ENCODE results near the gene CTTNBP2. TPM values are rescaled to one million over a fixed set of nuclear protein-coding genes. Genes with fewer than 3 reads are reported as not detected.

The CTTNBP2 gene
- polyA plus RNA-seq, 2 of the 4 experiments (the other 2 are of a cell fraction), result 0.18 to 0.25 TPM

DNA sequence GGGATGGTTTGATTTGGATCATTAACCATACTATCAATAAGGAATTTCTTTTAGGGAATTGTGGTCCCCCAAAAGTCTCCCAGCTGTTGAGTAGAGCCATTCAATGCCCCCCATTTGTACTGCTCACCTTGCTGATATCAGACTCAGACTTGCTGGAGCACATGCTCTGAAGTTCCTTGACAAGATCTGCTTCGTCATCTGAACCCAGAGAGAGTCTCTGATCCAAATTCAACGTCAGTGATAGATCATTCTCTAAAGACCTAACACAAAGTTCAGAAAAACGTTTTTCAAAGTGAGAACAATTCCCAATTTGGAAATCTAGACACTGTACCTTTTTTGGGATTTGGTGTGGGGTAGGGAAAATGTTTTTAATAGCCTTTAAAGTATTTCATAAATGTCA lies 153.9 kb downstream of the CTTNBP2 start:
- H3K27ac ChIP-seq, result no peak overlapping the region
- 46% methylated on average over 3 of the region's 3 CpGs for WGBS (ENCODE audit: missing lambda C conversion rate)
- no peak for ATAC-seq
- no peak overlapping the region for H3K4me2 ChIP-seq
- TF ChIP-seq, protein P1, sequence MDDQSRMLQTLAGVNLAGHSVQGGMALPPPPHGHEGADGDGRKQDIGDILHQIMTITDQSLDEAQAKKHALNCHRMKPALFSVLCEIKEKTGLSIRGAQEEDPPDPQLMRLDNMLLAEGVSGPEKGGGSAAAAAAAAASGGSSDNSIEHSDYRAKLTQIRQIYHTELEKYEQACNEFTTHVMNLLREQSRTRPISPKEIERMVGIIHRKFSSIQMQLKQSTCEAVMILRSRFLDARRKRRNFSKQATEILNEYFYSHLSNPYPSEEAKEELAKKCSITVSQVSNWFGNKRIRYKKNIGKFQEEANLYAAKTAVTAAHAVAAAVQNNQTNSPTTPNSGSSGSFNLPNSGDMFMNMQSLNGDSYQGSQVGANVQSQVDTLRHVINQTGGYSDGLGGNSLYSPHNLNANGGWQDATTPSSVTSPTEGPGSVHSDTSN (IDR thresholded peaks at IDR 0.05), result no peak
- TF ChIP-seq CHD4 (IDR thresholded peaks at IDR 0.05; ENCODE audit: borderline replicate concordance) (no peak), RFX5 (IDR thresholded peaks at IDR 0.05) (no peak), RARB (CRISPR knock-in tag; IDR thresholded peaks at IDR 0.05) (no peak), POLR2A (IDR thresholded peaks at IDR 0.05; ENCODE audit: low read length) (no peak), CTCF (IDR thresholded peaks at IDR 0.05) (no peak), ATOH8 (CRISPR knock-in tag; IDR thresholded peaks at IDR 0.05; ENCODE audit: low read depth) (no peak), MAFK (IDR thresholded peaks at IDR 0.05; ENCODE audit: partially characterized antibody) (no peak), ZC3H11A (IDR thresholded peaks at IDR 0.05) (no peak), HEYL (CRISPR knock-in tag; IDR thresholded peaks at IDR 0.05) (no peak)
- TF ChIP-seq, protein P2, sequence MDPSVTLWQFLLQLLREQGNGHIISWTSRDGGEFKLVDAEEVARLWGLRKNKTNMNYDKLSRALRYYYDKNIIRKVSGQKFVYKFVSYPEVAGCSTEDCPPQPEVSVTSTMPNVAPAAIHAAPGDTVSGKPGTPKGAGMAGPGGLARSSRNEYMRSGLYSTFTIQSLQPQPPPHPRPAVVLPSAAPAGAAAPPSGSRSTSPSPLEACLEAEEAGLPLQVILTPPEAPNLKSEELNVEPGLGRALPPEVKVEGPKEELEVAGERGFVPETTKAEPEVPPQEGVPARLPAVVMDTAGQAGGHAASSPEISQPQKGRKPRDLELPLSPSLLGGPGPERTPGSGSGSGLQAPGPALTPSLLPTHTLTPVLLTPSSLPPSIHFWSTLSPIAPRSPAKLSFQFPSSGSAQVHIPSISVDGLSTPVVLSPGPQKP (IDR thresholded peaks at IDR 0.05; ENCODE audit: low read depth, low read length), result no peak
- ChIA-PET POLR2A (no interaction called here), CTCF (interaction anchor here (0.7 to 5.9 kb wide), 4 partner anchors 228 to 319 kb away, joined by 3 to 45 read pairs (median 10); no protein-coding TSS in a partner anchor)
- H3K4me3 ChIP-seq, result no peak overlapping the region
- no peak for DNase-seq (ENCODE audit: low read depth in 1 of 2, low spot score in 1 of 2)
- H3K9me3 ChIP-seq, result no peaks in the 10 kb centered on the region
- no peak for FAIRE-seq
- H3K4me1 ChIP-seq, result peaks cover 19% of the 10 kb centered on the region

GRCh38 chr7:117718116-117718835 lies 155.0 kb downstream of the CTTNBP2 start:
- H3K4me3 ChIP-seq, result no peak overlapping the region
- WGBS (ENCODE audit: missing lambda C conversion rate), result 65% methylated on average over 6 of the region's 6 CpGs
- no peak for TF ChIP-seq MAFK (IDR thresholded peaks at IDR 0.05; ENCODE audit: partially characterized antibody)
- no peak for TF ChIP-seq HOXB5 (CRISPR knock-in tag; IDR thresholded peaks at IDR 0.05)
- no peak for TF ChIP-seq HES2 (IDR thresholded peaks at IDR 0.05)
- no peak for TF ChIP-seq ZNF302 (CRISPR knock-in tag; IDR thresholded peaks at IDR 0.05)
- no peak for TF ChIP-seq EP300 (IDR thresholded peaks at IDR 0.05)
- TF ChIP-seq, protein P2 (IDR thresholded peaks at IDR 0.05; ENCODE audit: low read depth, low read length), result no peak
- H3K27ac ChIP-seq, result peak overlapping the region; percentile 7 to 61; a peak in 3 of 6 replicates
- ChIA-PET CTCF (interaction anchor here (0.6 to 5.9 kb wide), 6 partner anchors 26 to 392 kb away, joined by 3 to 45 read pairs (median 4); no protein-coding TSS in a partner anchor), POLR2A (no interaction called here)
- H3K4me2 ChIP-seq, result no peak overlapping the region
- DNase-seq (ENCODE audit: low read depth in 1 of 2, low spot score in 1 of 2) (no peak), FAIRE-seq (no peak), ATAC-seq (no peak)
- peaks cover 19% of the 10 kb centered on the region for H3K4me1 ChIP-seq
- no peaks in the 10 kb centered on the region for H3K9me3 ChIP-seq

All from A549 (cell line).